22Rv1 (cell line): ENCODE results near the gene GTF2E1.

ENCODE experiments used
- CTCF ChIP-seq: fragments of 450-650 bp; IDR thresholded peaks from 2 replicates; pipeline ENCODE4 v1.5.1; 2017; ENCODE audit warnings: mild to moderate bottlenecking
- ZFX ChIP-seq: fragments of 450-650 bp; IDR thresholded peaks from 2 replicates; pipeline ENCODE4 v1.6.1; 2017; ENCODE audit warnings: antibody characterized with exemption, borderline replicate concordance

GRCh38 chr3:120763601-120764000 lies 21.1 kb downstream of the GTF2E1 start:
- no peak for TF ChIP-seq CTCF
- no peak for TF ChIP-seq ZFX
